ENCODE data around the gene KMT5B. TPM values are rescaled to one million over a fixed set of nuclear protein-coding genes. Genes with fewer than 3 reads are reported as not detected.

Gene KMT5B
- total and polyA plus RNA-seq, 2 of the 13 experiments (the other 11 are each of a cell fraction or from before 2014, with no cell fraction given): 17.6 to 23.7 TPM

DNA sequence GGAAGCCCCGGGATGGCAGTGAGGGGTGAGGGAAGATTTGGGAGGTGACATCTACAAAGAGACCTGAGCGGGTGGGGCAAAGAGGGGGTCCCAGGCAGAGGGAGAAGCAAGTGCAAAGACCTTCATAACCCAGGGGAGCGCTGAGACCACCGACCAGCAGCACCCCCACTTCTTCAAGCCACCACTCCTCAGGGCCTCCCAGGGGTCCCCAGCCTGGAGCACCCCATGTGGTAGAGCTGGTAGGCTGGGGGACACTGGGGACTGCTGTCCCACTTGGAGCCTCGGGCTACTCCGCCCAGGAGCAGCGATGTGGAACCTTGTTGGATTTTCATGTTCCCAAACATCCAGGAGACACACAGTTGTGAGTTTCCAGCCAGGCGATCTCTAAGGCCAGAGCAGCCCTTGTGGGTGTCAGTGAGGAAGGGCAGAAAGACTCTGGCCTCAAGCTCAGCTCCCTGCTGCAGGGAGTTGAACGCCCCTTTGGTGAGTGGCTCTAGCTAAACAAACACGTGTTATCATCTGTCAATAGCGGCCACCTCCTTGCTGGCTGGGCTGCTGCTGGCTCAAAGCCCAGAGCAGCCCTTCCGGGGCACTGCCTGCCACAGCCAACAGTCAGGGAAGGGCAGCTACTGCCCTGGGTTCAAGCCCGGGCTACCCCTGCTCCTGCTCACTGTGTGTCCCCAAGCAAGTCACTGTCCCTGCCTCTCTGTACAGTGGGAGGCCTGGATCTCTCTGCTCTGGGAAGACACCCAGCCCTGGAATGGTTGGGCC is 66.2 kb downstream of the KMT5B start (continued):
- TF ChIP-seq, protein P1, sequence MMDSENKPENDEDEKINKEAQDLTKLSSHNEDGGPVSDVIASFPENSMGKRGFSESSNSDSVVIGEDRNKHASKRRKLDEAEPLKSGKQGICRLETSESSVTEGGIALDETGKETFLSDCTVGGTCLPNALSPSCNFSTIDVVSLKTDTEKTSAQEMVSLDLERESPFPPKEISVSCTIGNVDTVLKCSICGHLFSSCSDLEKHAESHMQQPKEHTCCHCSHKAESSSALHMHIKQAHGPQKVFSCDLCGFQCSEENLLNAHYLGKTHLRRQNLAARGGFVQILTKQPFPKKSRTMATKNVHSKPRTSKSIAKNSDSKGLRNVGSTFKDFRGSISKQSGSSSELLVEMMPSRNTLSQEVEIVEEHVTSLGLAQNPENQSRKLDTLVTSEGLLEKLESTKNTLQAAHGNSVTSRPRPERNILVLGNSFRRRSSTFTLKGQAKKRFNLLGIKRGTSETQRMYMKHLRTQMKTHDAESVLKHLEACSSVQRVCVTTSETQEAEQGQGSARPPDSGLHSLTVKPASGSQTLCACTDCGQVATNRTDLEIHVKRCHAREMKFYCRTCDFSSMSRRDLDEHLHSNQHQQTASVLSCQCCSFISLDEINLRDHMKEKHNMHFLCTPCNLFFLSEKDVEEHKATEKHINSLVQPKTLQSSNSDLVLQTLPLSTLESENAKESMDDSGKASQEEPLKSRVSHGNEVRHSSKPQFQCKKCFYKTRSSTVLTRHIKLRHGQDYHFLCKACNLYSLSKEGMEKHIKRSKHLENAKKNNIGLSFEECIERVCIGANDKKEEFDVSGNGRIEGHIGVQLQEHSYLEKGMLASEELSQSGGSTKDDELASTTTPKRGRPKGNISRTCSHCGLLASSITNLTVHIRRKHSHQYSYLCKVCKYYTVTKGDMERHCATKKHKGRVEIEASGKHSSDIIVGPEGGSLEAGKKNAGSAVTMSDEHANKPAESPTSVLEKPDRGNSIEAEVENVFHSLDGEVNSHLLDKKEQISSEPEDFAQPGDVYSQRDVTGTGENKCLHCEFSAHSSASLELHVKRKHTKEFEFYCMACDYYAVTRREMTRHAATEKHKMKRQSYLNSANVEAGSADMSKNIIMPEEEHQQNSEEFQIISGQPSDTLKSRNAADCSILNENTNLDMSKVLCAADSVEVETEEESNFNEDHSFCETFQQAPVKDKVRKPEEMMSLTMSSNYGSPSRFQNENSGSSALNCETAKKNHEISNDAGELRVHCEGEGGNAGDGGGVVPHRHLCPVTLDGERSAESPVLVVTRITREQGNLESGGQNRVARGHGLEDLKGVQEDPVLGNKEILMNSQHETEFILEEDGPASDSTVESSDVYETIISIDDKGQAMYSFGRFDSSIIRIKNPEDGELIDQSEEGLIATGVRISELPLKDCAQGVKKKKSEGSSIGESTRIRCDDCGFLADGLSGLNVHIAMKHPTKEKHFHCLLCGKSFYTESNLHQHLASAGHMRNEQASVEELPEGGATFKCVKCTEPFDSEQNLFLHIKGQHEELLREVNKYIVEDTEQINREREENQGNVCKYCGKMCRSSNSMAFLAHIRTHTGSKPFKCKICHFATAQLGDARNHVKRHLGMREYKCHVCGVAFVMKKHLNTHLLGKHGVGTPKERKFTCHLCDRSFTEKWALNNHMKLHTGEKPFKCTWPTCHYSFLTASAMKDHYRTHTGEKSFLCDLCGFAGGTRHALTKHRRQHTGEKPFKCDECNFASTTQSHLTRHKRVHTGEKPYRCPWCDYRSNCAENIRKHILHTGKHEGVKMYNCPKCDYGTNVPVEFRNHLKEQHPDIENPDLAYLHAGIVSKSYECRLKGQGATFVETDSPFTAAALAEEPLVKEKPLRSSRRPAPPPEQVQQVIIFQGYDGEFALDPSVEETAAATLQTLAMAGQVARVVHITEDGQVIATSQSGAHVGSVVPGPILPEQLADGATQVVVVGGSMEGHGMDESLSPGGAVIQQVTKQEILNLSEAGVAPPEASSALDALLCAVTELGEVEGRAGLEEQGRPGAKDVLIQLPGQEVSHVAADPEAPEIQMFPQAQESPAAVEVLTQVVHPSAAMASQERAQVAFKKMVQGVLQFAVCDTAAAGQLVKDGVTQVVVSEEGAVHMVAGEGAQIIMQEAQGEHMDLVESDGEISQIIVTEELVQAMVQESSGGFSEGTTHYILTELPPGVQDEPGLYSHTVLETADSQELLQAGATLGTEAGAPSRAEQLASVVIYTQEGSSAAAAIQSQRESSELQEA (CRISPR knock-in tag; IDR thresholded peaks at IDR 0.05; ENCODE audit: not compliant biosample characterization): no peak
- TF ChIP-seq ZNF639 (CRISPR knock-in tag; conservative IDR thresholded peaks at IDR 0.05) (no peak), ESRRA (CRISPR knock-in tag; IDR thresholded peaks at IDR 0.05; ENCODE audit: low read depth) (peak; percentile 79), HDAC2 (CRISPR knock-in tag; IDR thresholded peaks at IDR 0.05) (peak; percentile 99), NCOA1 (CRISPR knock-in tag; IDR thresholded peaks at IDR 0.05) (no peak), ZNF350 (CRISPR knock-in tag; IDR thresholded peaks at IDR 0.05; ENCODE audit: borderline replicate concordance, low read depth) (peak; percentile 93), FOXK2 (IDR thresholded peaks at IDR 0.05) (peak; percentile 71; the same call in 1 of the 2 replicates), IRF2 (CRISPR knock-in tag; IDR thresholded peaks at IDR 0.05) (peak; percentile 89), RAD51 (IDR thresholded peaks at IDR 0.05; ENCODE audit: borderline replicate concordance) (no peak), ARNTL (CRISPR knock-in tag; IDR thresholded peaks at IDR 0.05) (peak; percentile 91), TP53 (CRISPR knock-in tag; conservative IDR thresholded peaks at IDR 0.05) (no peak), ZNF274 (CRISPR knock-in tag; IDR thresholded peaks at IDR 0.05) (peak; percentile 56; the same call in 1 of the 2 replicates), ZNF230 (CRISPR knock-in tag; IDR thresholded peaks at IDR 0.05) (0 out of 2 replicates have a peak, but pooled peaks have one; percentile 50)

All from HepG2 (cell line).